ENCODE data around the gene MRPS34.

- TF ChIP-seq CTCF (conservative IDR thresholded peaks at IDR 0.05; ENCODE audit: low read depth, low read length) (no peak), EZH2 (IDR thresholded peaks at IDR 0.05; ENCODE audit: borderline replicate concordance, low read depth, low read length, poor library complexity, severe bottlenecking) (no peak)
Observed at GRCh38 chr16:1759511-1759910, 13.4 kb downstream of the MRPS34 start.
